HG02759 (cell line): Measurements from ENCODE around the gene BZW2.
"Not testable (repeated sequence)": the region's sequence is repeated elsewhere in the genome, so short reads cannot be mapped to it uniquely, and the experiment has no call there.

Experiments used
- ATAC-seq: cut with Tn5 transposase; IDR thresholded peaks from one replicate; pipeline ENCODE4 v1.9.1; 2021; ENCODE audit warnings: mild to moderate bottlenecking, moderate library complexity; ENCODE audit not compliant: unreplicated experiment

BZW2 gene

GRCh38 chr7:16644636-16645592 lies 1.1 kb upstream of the BZW2 start:
- peak; percentile 0 for ATAC-seq

GRCh38 chr7:16646472-16647072 lies 591 bp downstream of the BZW2 start:
- ATAC-seq: no peak

GRCh38 chr7:16647435-16647960 lies 1.5 kb downstream of the BZW2 start:
- ATAC-seq: no peak

- ATAC-seq: no peak
These were observed 2.6 kb downstream of the BZW2 start for GRCh38 chr7:16648551-16648950.

- ATAC-seq: no peak
These were observed 3.2 kb downstream of the BZW2 start for GRCh38 chr7:16649196-16649595.

GRCh38 chr7:16650266-16650665 lies 4.3 kb downstream of the BZW2 start:
- no peak for ATAC-seq

GRCh38 chr7:16651396-16652239 lies 5.6 kb downstream of the BZW2 start:
- ATAC-seq: no peak

GRCh38 chr7:16652240-16652583 lies 6.2 kb downstream of the BZW2 start:
- no peak for ATAC-seq

- no peak for ATAC-seq
These were observed 6.9 kb downstream of the BZW2 start for GRCh38 chr7:16652888-16653287.

GRCh38 chr7:16655394-16655793 lies 9.4 kb downstream of the BZW2 start:
- ATAC-seq: no peak

GRCh38 chr7:16656141-16656540 lies 10.2 kb downstream of the BZW2 start:
- no peak for ATAC-seq

GRCh38 chr7:16657656-16658279 lies 11.8 kb downstream of the BZW2 start:
- ATAC-seq: no peak

GRCh38 chr7:16659854-16660497 lies 14.0 kb downstream of the BZW2 start:
- ATAC-seq: not testable (repeated sequence)

- no peak for ATAC-seq
These were observed 14.9 kb downstream of the BZW2 start for GRCh38 chr7:16660702-16661464.

- ATAC-seq: no peak
These were observed 15.9 kb downstream of the BZW2 start for GRCh38 chr7:16661924-16662323.

- no peak for ATAC-seq
These were observed 21.4 kb downstream of the BZW2 start for GRCh38 chr7:16667355-16667754.

- ATAC-seq: no peak
These were observed 22.3 kb downstream of the BZW2 start for GRCh38 chr7:16668049-16668858.

GRCh38 chr7:16668978-16669377 lies 23.0 kb downstream of the BZW2 start:
- no peak for ATAC-seq

GRCh38 chr7:16669581-16669980 lies 23.6 kb downstream of the BZW2 start:
- no peak for ATAC-seq
